K562 (cell line): Measurements from ENCODE around the gene HPS1. TPM values are rescaled to one million over a fixed set of nuclear protein-coding genes. Genes with fewer than 3 reads are reported as not detected.

Source experiments
- BHLHE40 ChIP-seq: IDR thresholded peaks from 2 replicates; pipeline ENCODE4 v1.6.1; 2011; ENCODE audit warnings: low read length, improper control_type of control experiment
- CCAR2 ChIP-seq: fragments of 200-400 bp; formaldehyde crosslinking; IDR thresholded peaks from 2 replicates; pipeline ENCODE4 v1.6.1; 2017; ENCODE audit warnings: mild to moderate bottlenecking, low read depth, low read length
- CSDE1 ChIP-seq, 2 experiments: fragments of 450-650 bp; IDR thresholded peaks; 2 replicates each; pipeline ENCODE4 v1.6.1; 2016; ENCODE audit warnings: mild to moderate bottlenecking in 1 of 2
- ESRRA ChIP-seq: fragments of 450-650 bp; IDR thresholded peaks from 2 replicates; pipeline ENCODE4 v1.6.1; 2014; ENCODE audit warnings: low read depth, mild to moderate bottlenecking, moderate library complexity, borderline replicate concordance
- KDM5B ChIP-seq: fragments of 200-600 bp; sonication (generic); IDR thresholded peaks from 2 replicates; pipeline ENCODE4 v1.6.1; 2012; ENCODE audit warnings: low read depth, mild to moderate bottlenecking, moderate library complexity, low read length, control low read depth, inconsistent platforms; ENCODE audit not compliant: insufficient replicate concordance
- MAFG ChIP-seq: fragments of 450-650 bp; conservative IDR thresholded peaks from 2 replicates; pipeline ENCODE4 v1.6.1; 2016; ENCODE audit warnings: missing genetic modification characterization, missing compliant biosample characterization
- MCM7 ChIP-seq, 2 experiments: fragments of 450-650 bp; IDR thresholded peaks; 2 replicates each; pipeline ENCODE4 v1.6.1; 2016 to 2018
- NCOR1 ChIP-seq: fragments of 450-650 bp; IDR thresholded peaks from 2 replicates; pipeline ENCODE4 v1.6.1; 2016; ENCODE audit warnings: mild to moderate bottlenecking, moderate library complexity
- SMARCA5 ChIP-seq: fragments of 450-650 bp; IDR thresholded peaks from 2 replicates; pipeline ENCODE4 v1.6.1; 2016
- SRSF9 ChIP-seq: fragments of 200-400 bp; formaldehyde crosslinking; IDR thresholded peaks from 2 replicates; pipeline ENCODE4 v1.6.1; 2017; ENCODE audit warnings: low read depth, low read length, borderline replicate concordance
- TAF9B ChIP-seq: fragments of 450-650 bp; IDR thresholded peaks from 2 replicates; pipeline ENCODE4 v1.6.1; 2018; ENCODE audit warnings: mild to moderate bottlenecking; ENCODE audit not compliant: partially characterized antibody
- TOE1 ChIP-seq, 2 experiments: fragments of 450-650 bp in 1 of 2; sonication (generic) in 1 of 2; formaldehyde crosslinking in 1 of 2; IDR thresholded peaks; 2 replicates each; pipeline versions ENCODE4 v1.7.1 to v1.8.0; 2016 to 2022; ENCODE audit warnings: borderline replicate concordance in 2 of 2, mild to moderate bottlenecking in 2 of 2, antibody characterized with exemption in 1 of 2, inconsistent platforms in 1 of 2, low read depth in 1 of 2, missing genetic modification reagents in 1 of 2, moderate library complexity in 1 of 2
- ZNF780A ChIP-seq: fragments of 250-450 bp; sonication (Bioruptor Pico); IDR thresholded peaks from 2 replicates; pipeline ENCODE4 v1.5.0; 2021; ENCODE audit warnings: mild to moderate bottlenecking
- polyA plus RNA-seq, 8 experiments: library from polyadenylated mRNA; depleted of rRNA in 4 of 8; stranded (reverse) in 5 of 8; unstranded in 3 of 8; fragments of >200 nt; fragmentation: Nextera tagmentation in 2 of 8; fragmentation: Illumina TruSeq in 1 of 8; extraction: Ambion mirVana in 2 of 8; extraction: Trizol in 1 of 8; gene quantifications; 2 replicates each; pipeline versions ENCODE4 v1.2.1 to v1.2.3, GENCODE V29; 2011 to 2014; ENCODE audit warnings: inconsistent platforms in 1 of 8, missing spikeins in 1 of 8
- total RNA-seq, 7 experiments: library from RNA; depleted of rRNA in 6 of 7; stranded (reverse); fragments of >200 nt in 6 of 7; fragmentation: Illumina TruSeq in 2 of 7; extraction: Trizol in 2 of 7; gene quantifications; 2 replicates each; pipeline versions ENCODE4 v1.2.1 to v1.2.3, GENCODE V29; 2011 to 2021; ENCODE audit warnings: low replicate concordance in 1 of 7
- TF ChIP-seq, protein P1 (sequence below), 3 experiments: fragments of 200-800 bp in 1 of 3; fragments of 250-450 bp in 1 of 3; fragments of 450-650 bp in 1 of 3; sonication (Bioruptor Pico) in 1 of 3; sonication (Bioruptor generic) in 1 of 3; formaldehyde crosslinking in 1 of 3; IDR thresholded peaks; 2 replicates each; pipeline versions ENCODE4 v1.6.1 to v1.8.0; 2016 to 2022; ENCODE audit warnings: mild to moderate bottlenecking in 2 of 3, missing genetic modification characterization in 2 of 3, missing compliant biosample characterization in 1 of 3, moderate library complexity in 1 of 3
- TF ChIP-seq, protein P2 (sequence below): fragments of 250-450 bp; sonication (Bioruptor Pico); IDR thresholded peaks from 2 replicates; pipeline ENCODE4 v1.8.0; 2021; ENCODE audit warnings: moderate library complexity, mild to moderate bottlenecking, inconsistent platforms
- TF ChIP-seq, protein P3 (sequence below), 2 experiments: fragments of 250-450 bp in 1 of 2; fragments of 450-650 bp in 1 of 2; sonication (Bioruptor Pico) in 1 of 2; IDR thresholded peaks; 2 replicates each; pipeline versions ENCODE4 v1.6.1 to v1.8.0; 2016 to 2021; ENCODE audit warnings: mild to moderate bottlenecking in 2 of 2, moderate library complexity in 2 of 2, missing compliant biosample characterization in 1 of 2, missing genetic modification characterization in 1 of 2
- TF ChIP-seq, protein P4 (sequence below), 2 experiments: fragments of 450-650 bp in 1 of 2; sonication (generic) in 1 of 2; formaldehyde crosslinking in 1 of 2; IDR thresholded peaks in 1 of 2; conservative IDR thresholded peaks in 1 of 2; 2 replicates each; pipeline versions ENCODE4 v1.6.1 to v1.8.1; 2016 to 2023; ENCODE audit warnings: mild to moderate bottlenecking in 2 of 2, moderate library complexity in 2 of 2, inconsistent platforms in 1 of 2, missing genetic modification reagents in 1 of 2

The HPS1 gene
- total and polyA plus RNA-seq, 9 of the 15 experiments (the other 6 are each of a cell fraction or from before 2014, with no cell fraction given), result 18.1 to 43.6 (median 26.3) TPM

DNA sequence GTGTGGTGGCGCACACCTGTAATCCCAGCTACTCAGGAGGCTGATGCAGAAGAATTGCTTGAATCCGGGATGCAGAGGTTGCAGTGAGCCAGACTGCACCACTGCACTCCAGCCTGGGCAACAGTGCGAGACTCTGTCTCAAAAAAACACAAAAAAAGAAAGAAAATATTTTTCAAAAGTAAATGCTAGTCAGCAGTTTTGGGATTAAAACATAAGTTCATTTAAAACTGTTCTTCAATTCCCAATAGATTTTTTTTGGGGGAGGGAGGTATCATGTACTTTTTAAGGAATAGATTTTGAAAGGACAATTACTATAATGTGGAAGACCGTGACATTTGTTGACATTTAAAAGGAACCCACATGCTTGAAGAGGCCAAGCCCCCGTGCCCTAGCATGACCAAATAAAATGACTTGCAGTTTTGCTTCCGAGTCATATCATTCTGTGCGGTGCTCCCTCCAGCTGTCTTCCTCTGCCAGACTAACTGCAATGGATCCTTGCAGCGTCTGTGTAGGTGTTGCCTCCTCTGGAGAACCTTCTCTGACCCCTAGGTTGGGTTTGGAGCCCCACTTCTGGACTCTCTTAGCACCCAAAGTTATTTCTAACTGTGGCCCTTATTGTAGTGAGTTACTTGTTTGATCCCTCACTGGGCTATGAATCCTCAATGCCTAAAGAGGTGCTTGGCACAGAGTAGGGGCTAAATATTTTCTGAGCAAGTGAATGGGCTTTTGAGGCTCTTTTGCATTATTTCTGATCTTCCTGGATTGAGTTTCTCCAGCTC, 17.4 kb upstream of the HPS1 start (continued):
- TF ChIP-seq, protein P1, sequence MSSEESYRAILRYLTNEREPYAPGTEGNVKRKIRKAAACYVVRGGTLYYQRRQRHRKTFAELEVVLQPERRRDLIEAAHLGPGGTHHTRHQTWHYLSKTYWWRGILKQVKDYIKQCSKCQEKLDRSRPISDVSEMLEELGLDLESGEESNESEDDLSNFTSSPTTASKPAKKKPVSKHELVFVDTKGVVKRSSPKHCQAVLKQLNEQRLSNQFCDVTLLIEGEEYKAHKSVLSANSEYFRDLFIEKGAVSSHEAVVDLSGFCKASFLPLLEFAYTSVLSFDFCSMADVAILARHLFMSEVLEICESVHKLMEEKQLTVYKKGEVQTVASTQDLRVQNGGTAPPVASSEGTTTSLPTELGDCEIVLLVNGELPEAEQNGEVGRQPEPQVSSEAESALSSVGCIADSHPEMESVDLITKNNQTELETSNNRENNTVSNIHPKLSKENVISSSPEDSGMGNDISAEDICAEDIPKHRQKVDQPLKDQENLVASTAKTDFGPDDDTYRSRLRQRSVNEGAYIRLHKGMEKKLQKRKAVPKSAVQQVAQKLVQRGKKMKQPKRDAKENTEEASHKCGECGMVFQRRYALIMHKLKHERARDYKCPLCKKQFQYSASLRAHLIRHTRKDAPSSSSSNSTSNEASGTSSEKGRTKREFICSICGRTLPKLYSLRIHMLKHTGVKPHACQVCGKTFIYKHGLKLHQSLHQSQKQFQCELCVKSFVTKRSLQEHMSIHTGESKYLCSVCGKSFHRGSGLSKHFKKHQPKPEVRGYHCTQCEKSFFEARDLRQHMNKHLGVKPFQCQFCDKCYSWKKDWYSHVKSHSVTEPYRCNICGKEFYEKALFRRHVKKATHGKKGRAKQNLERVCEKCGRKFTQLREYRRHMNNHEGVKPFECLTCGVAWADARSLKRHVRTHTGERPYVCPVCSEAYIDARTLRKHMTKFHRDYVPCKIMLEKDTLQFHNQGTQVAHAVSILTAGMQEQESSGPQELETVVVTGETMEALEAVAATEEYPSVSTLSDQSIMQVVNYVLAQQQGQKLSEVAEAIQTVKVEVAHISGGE (CRISPR knock-in tag; IDR thresholded peaks at IDR 0.05), result peak in 1 of 3 experiments; percentile 2; a peak in 1 of 6 replicates
- TF ChIP-seq MAFG (tag) (peak; percentile 89), CCAR2 (no peak), TAF9B (peak; percentile 78), KDM5B (no peak), ESRRA (no peak), SMARCA5 (no peak), BHLHE40 (peak; percentile 59), TOE1 (IDR thresholded peaks at IDR 0.05; ENCODE audit: borderline replicate concordance) (no peak), TOE1 (CRISPR knock-in tag; IDR thresholded peaks at IDR 0.05; ENCODE audit: borderline replicate concordance, low read depth) (no peak), CSDE1 (IDR thresholded peaks at IDR 0.05) (no peak), NCOR1 (peak; percentile 32; the same call in 1 of the 2 replicates), ZNF780A (CRISPR knock-in tag) (no peak), SRSF9 (no peak), MCM7 (IDR thresholded peaks at IDR 0.05) (no peak)
- TF ChIP-seq, protein P2, sequence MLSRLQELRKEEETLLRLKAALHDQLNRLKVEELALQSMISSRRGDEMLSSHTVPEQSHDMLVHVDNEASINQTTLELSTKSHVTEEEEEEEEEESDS, result no peak
- TF ChIP-seq, protein P3, sequence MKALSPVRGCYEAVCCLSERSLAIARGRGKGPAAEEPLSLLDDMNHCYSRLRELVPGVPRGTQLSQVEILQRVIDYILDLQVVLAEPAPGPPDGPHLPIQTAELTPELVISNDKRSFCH (CRISPR knock-in tag; IDR thresholded peaks at IDR 0.05), result no peak
- TF ChIP-seq, protein P3 (tag; IDR thresholded peaks at IDR 0.05), result no peak
- TF ChIP-seq, protein P4, sequence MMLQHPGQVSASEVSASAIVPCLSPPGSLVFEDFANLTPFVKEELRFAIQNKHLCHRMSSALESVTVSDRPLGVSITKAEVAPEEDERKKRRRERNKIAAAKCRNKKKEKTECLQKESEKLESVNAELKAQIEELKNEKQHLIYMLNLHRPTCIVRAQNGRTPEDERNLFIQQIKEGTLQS (IDR thresholded peaks at IDR 0.05), result 0 out of 2 replicates have a peak, but pooled peaks have one; percentile 26
- TF ChIP-seq, protein P4 (CRISPR knock-in tag; conservative IDR thresholded peaks at IDR 0.05), result no peak
